ENCODE results near the gene LRRC73. TPM values are rescaled to one million over a fixed set of nuclear protein-coding genes. Genes with fewer than 3 reads are reported as not detected.
"Not testable (repeated sequence)": the region's sequence is repeated elsewhere in the genome, so short reads cannot be mapped to it uniquely, and the experiment has no call there.

Gene LRRC73
- total and polyA plus RNA-seq, 4 experiments from 2014 or later = 0.55 to 0.67 TPM; not detected in 2

- Histone ChIP-seq H3K4me3 (ENCODE audit: low read length in 2 of 2) (no peak overlapping the region), H3K27ac (ENCODE audit: low read depth, low read length) (no peak overlapping the region), H3K4me1 (ENCODE audit: insufficient read depth, low read length) (no peaks in the 10 kb centered on the region), H3K27me3 (ENCODE audit: insufficient read depth, low read length) (no peaks in the 10 kb centered on the region), H3K36me3 (ENCODE audit: insufficient read depth, low read length) (peaks cover 24% of the 10 kb centered on the region), H3K9me3 (ENCODE audit: control insufficient read depth in 1 of 2, low read length in 2 of 2) (no peaks in the 10 kb centered on the region)
- no peak overlapping the region for H3K27ac Mint-ChIP-seq
- H3K36me3 Mint-ChIP-seq = peaks cover 27 to 41% of the 10 kb centered on the region in 2 donors
- H3K27me3 Mint-ChIP-seq = no peaks in the 10 kb centered on the region
- no peak overlapping the region for H3K4me3 Mint-ChIP-seq
- intact Hi-C loops (cut with micrococcal nuclease) = no loop called here
- POLR2A ChIA-PET (ENCODE audit: partially characterized antibody) = no interaction called here
- H3K9me3 Mint-ChIP-seq = no peaks in the 10 kb centered on the region
- CTCF ChIA-PET (ENCODE audit: partially characterized antibody) = no interaction called here
- DNase-seq = no peak
- H3K4me1 Mint-ChIP-seq = peaks cover 0 to 3% (median 2%) of the 10 kb centered on the region in 4 donors
These were observed 30.4 kb upstream of the LRRC73 start for GRCh38 chr6:43540507-43540906.

GRCh38 chr6:43539409-43539808, 29.3 kb upstream of the LRRC73 start:
- H3K27me3 Mint-ChIP-seq; H3K4me3 Mint-ChIP-seq; H3K27ac ChIP-seq (ENCODE audit: low read depth, low read length); H3K4me3 ChIP-seq (ENCODE audit: low read length in 2 of 2); POLR2A ChIA-PET (ENCODE audit: partially characterized antibody); H3K9me3 ChIP-seq (ENCODE audit: control insufficient read depth in 1 of 2, low read length in 2 of 2); H3K9me3 Mint-ChIP-seq; intact Hi-C loops (cut with micrococcal nuclease); H3K27me3 ChIP-seq (ENCODE audit: insufficient read depth, low read length); DNase-seq; H3K27ac Mint-ChIP-seq; CTCF ChIA-PET (ENCODE audit: partially characterized antibody); H3K4me1 ChIP-seq (ENCODE audit: insufficient read depth, low read length); H3K4me1 Mint-ChIP-seq: not testable (repeated sequence)
- peaks cover 18% of the 10 kb centered on the region for H3K36me3 ChIP-seq (ENCODE audit: insufficient read depth, low read length)
- peaks cover 27 to 39% of the 10 kb centered on the region in 2 donors for H3K36me3 Mint-ChIP-seq

GRCh38 chr6:43538986-43539385, 28.8 kb upstream of the LRRC73 start:
- H3K27ac Mint-ChIP-seq; H3K27me3 ChIP-seq (ENCODE audit: insufficient read depth, low read length); CTCF ChIA-PET (ENCODE audit: partially characterized antibody); H3K9me3 ChIP-seq (ENCODE audit: control insufficient read depth in 1 of 2, low read length in 2 of 2); POLR2A ChIA-PET (ENCODE audit: partially characterized antibody); H3K4me1 Mint-ChIP-seq; H3K27ac ChIP-seq (ENCODE audit: low read depth, low read length); H3K4me1 ChIP-seq (ENCODE audit: insufficient read depth, low read length); H3K4me3 ChIP-seq (ENCODE audit: low read length in 2 of 2); DNase-seq; H3K9me3 Mint-ChIP-seq; intact Hi-C loops (cut with micrococcal nuclease); H3K27me3 Mint-ChIP-seq; H3K4me3 Mint-ChIP-seq: not testable (repeated sequence)
- peaks cover 17% of the 10 kb centered on the region for H3K36me3 ChIP-seq (ENCODE audit: insufficient read depth, low read length)
- peaks cover 27 to 39% of the 10 kb centered on the region in 2 donors for H3K36me3 Mint-ChIP-seq

- Histone ChIP-seq H3K4me1 (ENCODE audit: insufficient read depth, low read length) (no peaks in the 10 kb centered on the region), H3K9me3 (ENCODE audit: control insufficient read depth in 1 of 2, low read length in 2 of 2) (no peaks in the 10 kb centered on the region), H3K27me3 (ENCODE audit: insufficient read depth, low read length) (no peaks in the 10 kb centered on the region), H3K27ac (ENCODE audit: low read depth, low read length) (no peak overlapping the region), H3K4me3 (ENCODE audit: low read length in 2 of 2) (no peak overlapping the region), H3K36me3 (ENCODE audit: insufficient read depth, low read length) (peaks cover 37% of the 10 kb centered on the region)
- peaks cover 0 to 2% (median 0%) of the 10 kb centered on the region in 4 donors for H3K4me1 Mint-ChIP-seq
- H3K9me3 Mint-ChIP-seq = no peaks in the 10 kb centered on the region
- ChIA-PET POLR2A (ENCODE audit: partially characterized antibody) (interaction anchor here (0.9 to 1.6 kb wide), 2 partner anchors 10 to 15 kb away, joined by 3 to 5 read pairs; partner anchors contain the start of genes POLR1C and YIPF3), CTCF (ENCODE audit: partially characterized antibody) (no interaction called here)
- peaks cover 35 to 56% of the 10 kb centered on the region in 2 donors for H3K36me3 Mint-ChIP-seq
- no peak overlapping the region for H3K4me3 Mint-ChIP-seq
- peak overlapping the region in 4 of 7 donors; percentile 41 to 66 (median 58) for H3K27ac Mint-ChIP-seq
- no peak for DNase-seq
- intact Hi-C loops (cut with micrococcal nuclease) = no loop called here
- H3K27me3 Mint-ChIP-seq = no peaks in the 10 kb centered on the region
These were observed 22.1 kb upstream of the LRRC73 start for GRCh38 chr6:43532201-43532600.

- peaks cover 0 to 2% (median under 1%) of the 10 kb centered on the region in 4 donors for H3K4me1 Mint-ChIP-seq
- Histone ChIP-seq H3K4me1 (ENCODE audit: insufficient read depth, low read length) (no peaks in the 10 kb centered on the region), H3K27me3 (ENCODE audit: insufficient read depth, low read length) (no peaks in the 10 kb centered on the region), H3K36me3 (ENCODE audit: insufficient read depth, low read length) (peaks cover 84% of the 10 kb centered on the region), H3K27ac (ENCODE audit: low read depth, low read length) (no peak overlapping the region), H3K4me3 (ENCODE audit: low read length in 2 of 2) (no peak overlapping the region), H3K9me3 (ENCODE audit: control insufficient read depth in 1 of 2, low read length in 2 of 2) (no peaks in the 10 kb centered on the region)
- H3K27me3 Mint-ChIP-seq = no peaks in the 10 kb centered on the region
- H3K36me3 Mint-ChIP-seq = peaks cover 51 to 93% of the 10 kb centered on the region in 2 donors
- H3K9me3 Mint-ChIP-seq = no peaks in the 10 kb centered on the region
- ChIA-PET CTCF (ENCODE audit: partially characterized antibody) (interaction anchor here (0.6 to 1.2 kb wide), 3 partner anchors 18 to 593 kb away, joined by 3 to 5 read pairs (median 4); no protein-coding TSS in a partner anchor), POLR2A (ENCODE audit: partially characterized antibody) (interaction anchor here (0.9 to 3.0 kb wide), 2 partner anchors 8 to 69 kb away, joined by 4 to 14 read pairs; partner anchors contain the start of genes DLK2, POLR1C and YIPF3)
- H3K27ac Mint-ChIP-seq = no peak overlapping the region
- DNase-seq = no peak
- intact Hi-C loops (cut with micrococcal nuclease) = no loop called here
- no peak overlapping the region for H3K4me3 Mint-ChIP-seq
These were observed 14.4 kb upstream of the LRRC73 start for GRCh38 chr6:43524483-43524961.

- H3K4me1 ChIP-seq (ENCODE audit: insufficient read depth, low read length) = peaks cover 11% of the 10 kb centered on the region
- Mint-ChIP-seq H3K27ac (peak overlapping the region in 1 of 7 donors; percentile 8), H3K9me3 (no peaks in the 10 kb centered on the region), H3K4me1 (peaks cover 0 to 2% (median under 1%) of the 10 kb centered on the region in 4 donors), H3K36me3 (peaks cover 48 to 85% of the 10 kb centered on the region in 2 donors), H3K4me3 (no peak overlapping the region), H3K27me3 (no peaks in the 10 kb centered on the region)
- no peak overlapping the region for H3K27ac ChIP-seq (ENCODE audit: low read depth, low read length)
- POLR2A ChIA-PET (ENCODE audit: partially characterized antibody) = no interaction called here
- intact Hi-C loops (cut with micrococcal nuclease) = no loop called here
- peaks cover 81% of the 10 kb centered on the region for H3K36me3 ChIP-seq (ENCODE audit: insufficient read depth, low read length)
- no peak for DNase-seq
- CTCF ChIA-PET (ENCODE audit: partially characterized antibody) = no interaction called here
- no peaks in the 10 kb centered on the region for H3K9me3 ChIP-seq (ENCODE audit: control insufficient read depth in 1 of 2, low read length in 2 of 2)
- no peak overlapping the region for H3K4me3 ChIP-seq (ENCODE audit: low read length in 2 of 2)
- no peaks in the 10 kb centered on the region for H3K27me3 ChIP-seq (ENCODE audit: insufficient read depth, low read length)
These were observed 13.1 kb upstream of the LRRC73 start for GRCh38 chr6:43523284-43523683.

GRCh38 chr6:43522547-43523261, 12.6 kb upstream of the LRRC73 start:
- intact Hi-C loops (cut with micrococcal nuclease) = no loop called here
- CTCF ChIA-PET (ENCODE audit: partially characterized antibody) = interaction anchor here (7.5 kb wide), 1 partner anchor 15 kb away, joined by 65 read pairs; the partner anchor contains the start of gene LRRC73
- Histone ChIP-seq H3K27me3 (ENCODE audit: insufficient read depth, low read length) (no peaks in the 10 kb centered on the region), H3K27ac (ENCODE audit: low read depth, low read length) (no peak overlapping the region), H3K4me3 (ENCODE audit: low read length in 2 of 2) (no peak overlapping the region), H3K9me3 (ENCODE audit: control insufficient read depth in 1 of 2, low read length in 2 of 2) (no peaks in the 10 kb centered on the region), H3K36me3 (ENCODE audit: insufficient read depth, low read length) (peaks cover 75% of the 10 kb centered on the region), H3K4me1 (ENCODE audit: insufficient read depth, low read length) (peaks cover 17% of the 10 kb centered on the region)
- Mint-ChIP-seq H3K27ac (peak overlapping the region in 3 of 7 donors; percentile 12 to 79 (median 61)), H3K9me3 (no peaks in the 10 kb centered on the region), H3K4me3 (no peak overlapping the region), H3K27me3 (no peaks in the 10 kb centered on the region), H3K36me3 (peaks cover 44 to 79% of the 10 kb centered on the region in 2 donors), H3K4me1 (peaks cover 0 to 2% (median under 1%) of the 10 kb centered on the region in 4 donors)
- POLR2A ChIA-PET (ENCODE audit: partially characterized antibody) = interaction anchor here (1.2 kb wide), 1 partner anchor 9 kb away, joined by 3 read pairs; no protein-coding TSS in a partner anchor
- DNase-seq = no peak
